ENCODE data around the gene HHIPL1.

DNA sequence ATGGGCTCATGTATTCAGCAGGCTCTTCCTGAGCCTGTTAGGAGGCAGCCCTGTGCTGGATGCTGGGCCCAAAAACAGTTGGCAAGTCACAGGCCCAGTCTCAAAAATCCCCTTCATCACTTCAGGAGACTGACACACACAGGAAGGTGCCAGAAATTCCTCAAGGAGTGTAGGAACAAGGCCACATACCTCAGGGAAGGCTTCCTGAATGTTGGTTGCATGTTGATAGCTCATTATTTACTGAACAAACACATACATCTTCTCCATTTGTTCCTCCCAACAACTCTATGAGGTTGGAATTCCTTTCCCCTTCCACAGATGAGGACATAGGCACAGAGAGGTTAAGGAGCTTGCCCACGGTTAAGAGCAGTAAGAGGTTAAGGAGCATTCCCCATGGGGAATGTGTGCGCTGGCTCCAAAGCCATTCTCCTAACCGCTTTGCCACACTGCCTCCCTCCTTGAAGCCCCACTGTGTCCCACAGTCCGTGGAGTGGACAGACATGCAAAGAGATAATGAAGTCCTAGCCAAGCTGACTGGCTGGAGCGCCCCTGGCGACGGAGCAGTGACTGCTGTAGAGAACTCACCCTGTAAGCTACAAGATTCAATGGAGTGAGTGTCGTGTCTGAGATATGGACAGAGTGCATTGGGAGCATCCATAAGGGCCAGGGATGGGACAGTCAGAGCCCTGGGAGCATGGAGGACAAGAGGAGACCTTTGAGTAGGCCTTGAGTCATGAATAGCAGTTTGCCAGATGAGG, 3.3 kb downstream of the HHIPL1 start:
- no peak for TF ChIP-seq POLR2A (IDR thresholded peaks at IDR 0.05; ENCODE audit: low read depth, low read length)
- TF ChIP-seq EZH2 (IDR thresholded peaks at IDR 0.05; ENCODE audit: borderline replicate concordance, low read depth, low read length, severe bottlenecking), result no peak
- TF ChIP-seq, protein P1, sequence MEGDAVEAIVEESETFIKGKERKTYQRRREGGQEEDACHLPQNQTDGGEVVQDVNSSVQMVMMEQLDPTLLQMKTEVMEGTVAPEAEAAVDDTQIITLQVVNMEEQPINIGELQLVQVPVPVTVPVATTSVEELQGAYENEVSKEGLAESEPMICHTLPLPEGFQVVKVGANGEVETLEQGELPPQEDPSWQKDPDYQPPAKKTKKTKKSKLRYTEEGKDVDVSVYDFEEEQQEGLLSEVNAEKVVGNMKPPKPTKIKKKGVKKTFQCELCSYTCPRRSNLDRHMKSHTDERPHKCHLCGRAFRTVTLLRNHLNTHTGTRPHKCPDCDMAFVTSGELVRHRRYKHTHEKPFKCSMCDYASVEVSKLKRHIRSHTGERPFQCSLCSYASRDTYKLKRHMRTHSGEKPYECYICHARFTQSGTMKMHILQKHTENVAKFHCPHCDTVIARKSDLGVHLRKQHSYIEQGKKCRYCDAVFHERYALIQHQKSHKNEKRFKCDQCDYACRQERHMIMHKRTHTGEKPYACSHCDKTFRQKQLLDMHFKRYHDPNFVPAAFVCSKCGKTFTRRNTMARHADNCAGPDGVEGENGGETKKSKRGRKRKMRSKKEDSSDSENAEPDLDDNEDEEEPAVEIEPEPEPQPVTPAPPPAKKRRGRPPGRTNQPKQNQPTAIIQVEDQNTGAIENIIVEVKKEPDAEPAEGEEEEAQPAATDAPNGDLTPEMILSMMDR (IDR thresholded peaks at IDR 0.05; ENCODE audit: extremely low read depth in 1 of 2, insufficient read depth in 1 of 2, low read depth in 1 of 2, low read length in 2 of 2), result no peak
- TF ChIP-seq, protein P2, sequence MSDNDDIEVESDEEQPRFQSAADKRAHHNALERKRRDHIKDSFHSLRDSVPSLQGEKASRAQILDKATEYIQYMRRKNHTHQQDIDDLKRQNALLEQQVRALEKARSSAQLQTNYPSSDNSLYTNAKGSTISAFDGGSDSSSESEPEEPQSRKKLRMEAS (IDR thresholded peaks at IDR 0.05; ENCODE audit: insufficient read depth, insufficient read length), result no peak

Measured in endothelial cell of umbilical vein (primary cell).